H1 (cell line): ENCODE measurements around the gene USP49. TPM values are rescaled to one million over a fixed set of nuclear protein-coding genes. Genes with fewer than 3 reads are reported as not detected.

Source experiments
- CTCF ChIA-PET: fragments of 300-600 bp; sonication (Branson Sonifier 250); formaldehyde crosslinking; loops from one replicate; lab custom pipeline; 2021; ENCODE audit not compliant: partially characterized antibody; lab: Charles Lee
- POLR2A ChIA-PET: fragments of 300-600 bp; sonication (Branson Sonifier 250); formaldehyde crosslinking; loops from one replicate; lab custom pipeline; 2021; ENCODE audit warnings: inconsistent platforms; ENCODE audit not compliant: partially characterized antibody; lab: Charles Lee
- DNase-seq, 2 experiments: peaks; one replicate each; pipeline versions ENCODE4 v3.0.0 to v3.0.0-alpha.2; 2010 to 2022; ENCODE audit warnings: low spot score in 2 of 2, low read depth in 1 of 2, mixed read lengths in 1 of 2
- FAIRE-seq: peaks from 2 replicates; lab custom pipeline; 2011; peaks lifted over from hg19 to GRCh38; lab: Jason Lieb, UNC
- H2AFZ ChIP-seq: 2 replicates; pipeline ENCODE4 v1.8.1; 2012; ENCODE audit warnings: low read length, inconsistent platforms
- H2AK5ac ChIP-seq: 2 replicates; pipeline ENCODE4 v1.6.1; 2013; ENCODE audit warnings: low read depth, low read length
- H2BK120ac ChIP-seq: replicated peaks from 2 replicates; pipeline ENCODE3; 2013; ENCODE audit warnings: low read depth, low read length, inconsistent platforms
- H2BK12ac ChIP-seq: 2 replicates; pipeline ENCODE4 v1.6.1; 2013; ENCODE audit warnings: low read depth, low read length
- H2BK15ac ChIP-seq: 2 replicates; pipeline ENCODE4 v1.6.1; 2013; ENCODE audit warnings: low read length
- H2BK20ac ChIP-seq: 2 replicates; pipeline ENCODE4 v1.6.1; 2013; ENCODE audit warnings: low read length
- H2BK5ac ChIP-seq: 2 replicates; pipeline ENCODE4 v1.6.1; 2013; ENCODE audit warnings: low read depth, low read length
- H3K14ac ChIP-seq: 2 replicates; pipeline ENCODE4 v1.6.1; 2013; ENCODE audit warnings: inconsistent platforms; ENCODE audit not compliant: insufficient read length
- H3K18ac ChIP-seq: 2 replicates; pipeline ENCODE4 v1.6.1; 2013; ENCODE audit warnings: low read length; ENCODE audit errors: extremely low read depth
- H3K23ac ChIP-seq: 2 replicates; pipeline ENCODE4 v1.6.1; 2013; ENCODE audit warnings: inconsistent platforms; ENCODE audit not compliant: insufficient read length
- H3K23me2 ChIP-seq: 2 replicates; pipeline ENCODE4 v1.6.1; 2013; ENCODE audit warnings: low read depth, low read length
- H3K27ac ChIP-seq: 2 replicates; pipeline ENCODE4 v1.6.1; 2011; ENCODE audit warnings: low read depth, low read length, inconsistent platforms
- H3K27me3 ChIP-seq, 4 experiments: replicated peaks in 1 of 4; 1 replicate in 1 of 4; 2 replicates in 3 of 4; pipeline versions ENCODE4 v1.6.1 to v1.8.1; 2011 to 2013; ENCODE audit warnings: low read length in 3 of 4, mild to moderate bottlenecking in 3 of 4, inconsistent platforms in 2 of 4, mixed read lengths in 2 of 4, moderate library complexity in 1 of 4; ENCODE audit not compliant: control insufficient read depth in 3 of 4, insufficient read depth in 3 of 4; ENCODE audit errors: extremely low read depth in 1 of 4
- H3K36me3 ChIP-seq, 4 experiments: 2 replicates each; pipeline versions ENCODE4 v1.6.1 to v1.8.1; 2011 to 2013; ENCODE audit warnings: mild to moderate bottlenecking in 4 of 4, low read length in 3 of 4, moderate library complexity in 2 of 4, control low read depth in 1 of 4, inconsistent platforms in 1 of 4; ENCODE audit not compliant: insufficient read depth in 4 of 4, control insufficient read depth in 2 of 4
- H3K4ac ChIP-seq: replicated peaks from 2 replicates; pipeline ENCODE3; 2013; ENCODE audit warnings: low read length, low read depth, mixed read lengths, inconsistent platforms; ENCODE audit not compliant: insufficient read length
- H3K4me1 ChIP-seq, 4 experiments: replicated peaks in 1 of 4; 1 replicate in 1 of 4; 2 replicates in 3 of 4; pipeline versions ENCODE4 v1.6.1 to v1.8.1; 2011 to 2013; ENCODE audit warnings: low read length in 3 of 4, inconsistent platforms in 2 of 4, mixed read lengths in 1 of 4; ENCODE audit not compliant: insufficient read depth in 4 of 4, control insufficient read depth in 3 of 4
- H3K4me2 ChIP-seq, 2 experiments: 2 replicates each; pipeline versions ENCODE4 v1.6.1 to v1.8.1; 2011 to 2013; ENCODE audit warnings: low read depth in 2 of 2, low read length in 2 of 2, control low read depth in 1 of 2, inconsistent platforms in 1 of 2, mild to moderate bottlenecking in 1 of 2; ENCODE audit not compliant: insufficient read depth in 1 of 2
- H3K4me3 ChIP-seq, 4 experiments: fragments of 200-600, 300-600 bp in 1 of 4; sonication (generic), shearing (Covaris generic), sonication (Bioruptor Twin) in 1 of 4; 2 replicates each; pipeline versions ENCODE4 v1.5.1 to v1.8.1; 2011 to 2016; ENCODE audit warnings: low read length in 4 of 4, low read depth in 3 of 4, control low read depth in 2 of 4, inconsistent platforms in 2 of 4, mild to moderate bottlenecking in 2 of 4, mixed read lengths in 1 of 4, moderate library complexity in 1 of 4; ENCODE audit not compliant: insufficient read depth in 2 of 4; ENCODE audit errors: extremely low read depth in 1 of 4
- H3K56ac ChIP-seq: replicated peaks from 2 replicates; pipeline ENCODE3; 2013; ENCODE audit warnings: low read depth, mild to moderate bottlenecking, mixed read lengths, low read length, inconsistent platforms; ENCODE audit not compliant: insufficient read length
- H3K79me1 ChIP-seq: 2 replicates; pipeline ENCODE4 v1.6.1; 2013; ENCODE audit warnings: low read depth, low read length, control low read depth
- H3K79me2 ChIP-seq, 2 experiments: 2 replicates each; pipeline versions ENCODE4 v1.6.1 to v1.8.1; 2012 to 2013; ENCODE audit warnings: low read length in 2 of 2, mild to moderate bottlenecking in 2 of 2, inconsistent platforms in 1 of 2; ENCODE audit not compliant: insufficient read depth in 2 of 2, control insufficient read depth in 1 of 2
- H3K9ac ChIP-seq, 4 experiments: replicated peaks in 1 of 4; 1 replicate in 1 of 4; 2 replicates in 3 of 4; pipeline versions ENCODE4 v1.6.1 to v1.8.1; 2011 to 2013; ENCODE audit warnings: low read depth in 3 of 4, low read length in 3 of 4, control low read depth in 2 of 4, mild to moderate bottlenecking in 2 of 4, moderate library complexity in 2 of 4, inconsistent platforms in 1 of 4; ENCODE audit errors: extremely low read depth in 1 of 4
- H3K9me3 ChIP-seq, 2 experiments: 2 replicates each; pipeline versions ENCODE4 v1.6.1 to v1.8.1; 2012 to 2013; ENCODE audit warnings: mild to moderate bottlenecking in 2 of 2, moderate library complexity in 2 of 2, control low read depth in 1 of 2, inconsistent platforms in 1 of 2, low read depth in 1 of 2, low read length in 1 of 2, mixed read lengths in 1 of 2; ENCODE audit not compliant: insufficient read depth in 2 of 2
- H4K20me1 ChIP-seq, 2 experiments: replicated peaks in 1 of 2; 2 replicates each; pipeline versions ENCODE3 to v1.8.1; 2011 to 2013; ENCODE audit warnings: inconsistent platforms in 2 of 2, low read length in 2 of 2, mild to moderate bottlenecking in 1 of 2; ENCODE audit not compliant: insufficient read depth in 2 of 2, control insufficient read depth in 1 of 2
- H4K5ac ChIP-seq: 2 replicates; pipeline ENCODE4 v1.6.1; 2013; ENCODE audit warnings: low read length, low read depth, mixed read lengths, inconsistent platforms; ENCODE audit not compliant: insufficient read length
- H4K8ac ChIP-seq: 2 replicates; pipeline ENCODE4 v1.8.0; 2013; ENCODE audit warnings: mild to moderate bottlenecking, moderate library complexity, low read length, inconsistent platforms; ENCODE audit not compliant: insufficient read depth; ENCODE audit errors: extremely low read depth
- H4K91ac ChIP-seq: replicated peaks from 2 replicates; pipeline ENCODE3; 2013; ENCODE audit warnings: low read length, mixed read lengths, inconsistent platforms; ENCODE audit not compliant: insufficient read length
- CEBPB ChIP-seq: IDR thresholded peaks from 2 replicates; pipeline ENCODE4 v1.6.1; 2012; ENCODE audit warnings: low read depth, low read length
- GTF2F1 ChIP-seq: IDR thresholded peaks from 2 replicates; pipeline ENCODE4 v1.6.1; 2012; ENCODE audit warnings: low read depth, low read length, improper control_type of control experiment, borderline replicate concordance
- KDM4A ChIP-seq: IDR thresholded peaks from one replicate; pipeline ENCODE4 v1.7.1; 2012; ENCODE audit warnings: low read depth, mild to moderate bottlenecking, moderate library complexity, low read length, inconsistent platforms; ENCODE audit not compliant: severe bottlenecking
- MAX ChIP-seq: IDR thresholded peaks from 2 replicates; pipeline ENCODE4 v1.6.1; 2012; ENCODE audit warnings: inconsistent platforms
- RAD21 ChIP-seq, 2 experiments: IDR thresholded peaks in 1 of 2; conservative IDR thresholded peaks in 1 of 2; 2 replicates each; pipeline ENCODE4 v1.6.1; 2011; ENCODE audit warnings: low read depth in 2 of 2, low read length in 2 of 2, improper control_type of control experiment in 1 of 2, inconsistent platforms in 1 of 2, mild to moderate bottlenecking in 1 of 2, moderate library complexity in 1 of 2
- RFX5 ChIP-seq: IDR thresholded peaks from 2 replicates; pipeline ENCODE4 v1.6.1; 2011; ENCODE audit warnings: low read depth, low read length, improper control_type of control experiment, borderline replicate concordance
- SAP30 ChIP-seq: fragments of 300-600 bp; sonication (generic); IDR thresholded peaks from 2 replicates; pipeline ENCODE4 v1.7.1; 2012; ENCODE audit warnings: low read length, moderate library complexity, mild to moderate bottlenecking, inconsistent platforms; ENCODE audit not compliant: insufficient read depth, insufficient replicate concordance
- SUZ12 ChIP-seq: fragments of 200-600 bp; sonication (generic); IDR thresholded peaks from 2 replicates; pipeline ENCODE4 v1.6.1; 2012; ENCODE audit warnings: mild to moderate bottlenecking, inconsistent platforms, low read length, moderate library complexity, mixed read lengths
- TEAD4 ChIP-seq: IDR thresholded peaks from 2 replicates; pipeline ENCODE4 v1.6.1; 2012; ENCODE audit warnings: low read depth, low read length, inconsistent platforms, mixed read lengths
- WGBS, 2 experiments: shearing (Covaris generic) in 1 of 2; methylation state at CpG; one replicate each; pipeline versions ENCODE4 v1.1.6 to v1.1.7; 2013 to 2015; ENCODE audit warnings: low lambda C conversion rate in 2 of 2, mixed read lengths in 2 of 2, inconsistent platforms in 1 of 2, low coverage in 1 of 2, missing lambda C conversion rate in 1 of 2; ENCODE audit not compliant: insufficient replicate concordance in 2 of 2, insufficient coverage in 1 of 2, insufficient read length in 1 of 2; ENCODE audit errors: extremely low coverage in 1 of 2, missing lambda C conversion rate in 1 of 2; 5-methylcytosine and 5-hydroxymethylcytosine counted together
- polyA plus RNA-seq, 7 experiments: library from polyadenylated mRNA; depleted of rRNA in 3 of 7; stranded (reverse) in 5 of 7; unstranded in 2 of 7; fragments of >200 nt in 5 of 7; fragments of 200-250 nt in 2 of 7; gene quantifications; 1 replicate in 5 of 7; 2 replicates in 1 of 7; 4 replicates in 1 of 7; pipeline versions ENCODE4 v1.2.1 to v1.2.3, GENCODE V29; 2011 to 2013; ENCODE audit warnings: missing spikeins in 2 of 7, mixed read lengths in 2 of 7
- total RNA-seq: library from RNA; stranded (reverse); fragmentation: NEBNext Ultra II Directional; extraction: Animal tissue kit (Norgen Biotek cat#: 25700); gene quantifications from 2 replicates; pipeline ENCODE4 v1.2.1, GENCODE V29; 2021

The USP49 gene
- total and polyA plus RNA-seq, 2 of the 8 experiments (the other 6 are each of a cell fraction or from before 2014, with no cell fraction given): 6.9 to 24.4 TPM

GRCh38 chr6:41939848-41940758 is 44.9 kb upstream of the USP49 start:
- H3K9ac ChIP-seq: peak overlapping the region in 1 of 4 experiments; percentile 35; a peak in 1 of 7 replicates
- no peak for TF ChIP-seq TEAD4
- no peak for TF ChIP-seq RFX5
- TF ChIP-seq RAD21 (IDR thresholded peaks at IDR 0.05 in 1 of 2, conservative IDR thresholded peaks at IDR 0.05 in 1 of 2; ENCODE audit: low read depth in 2 of 2, low read length in 2 of 2): no peak
- peak; percentile 11 for TF ChIP-seq SAP30
- TF ChIP-seq CEBPB: no peak
- TF ChIP-seq MAX: peak; percentile 50
- no peak for TF ChIP-seq SUZ12
- no peak for TF ChIP-seq KDM4A
- TF ChIP-seq GTF2F1: no peak

More at GRCh38 chr6:41939848-41940758, 44.9 kb upstream of the USP49 start:
- Histone ChIP-seq H2BK12ac (peak overlapping the region; percentile 99), H3K4me2 (peak overlapping the region; percentile 98 to 99), H3K56ac (peak overlapping the region; percentile 23), H4K91ac (peak overlapping the region; percentile 82), H3K23me2 (peaks cover 17% of the 10 kb centered on the region), H3K14ac (no peak overlapping the region), H4K5ac (no peak overlapping the region), H3K4me1 (peaks cover 6 to 31% (median 23%) of the 10 kb centered on the region in 4 experiments), H4K20me1 (no peaks in the 10 kb centered on the region), H3K18ac (peak overlapping the region; percentile 73), H3K27ac (no peak overlapping the region), H2BK15ac (peak overlapping the region; percentile 88; the same call in 1 of the 2 replicates), H3K9me3 (no peaks in the 10 kb centered on the region), H2AK5ac (peak overlapping the region; percentile 70; the same call in 1 of the 2 replicates), H3K4ac (peak overlapping the region; percentile 45), H3K23ac (no peak overlapping the region), H2BK5ac (peak overlapping the region; percentile 63; the same call in 1 of the 2 replicates), H3K79me1 (peaks cover 2% of the 10 kb centered on the region; the same call in 1 of the 2 replicates), H4K8ac (no peak overlapping the region; the same call in 1 of the 2 replicates), H3K79me2 (peaks cover 0 to 10% of the 10 kb centered on the region in 2 experiments; a peak in 1 of 4 replicates), H2AFZ (0 out of 2 replicates have a peak overlapping the region, but pooled peaks have one; percentile 15), H3K4me3 (peak overlapping the region; percentile 69 to 91 (median 84)), H2BK120ac (peak overlapping the region; percentile 16), H2BK20ac (peak overlapping the region; percentile 75; the same call in 1 of the 2 replicates), H3K27me3 (no peaks in the 10 kb centered on the region), H3K36me3 (peaks cover 0 to 9% (median under 1%) of the 10 kb centered on the region in 4 experiments; a peak in 3 of 8 replicates)
- WGBS, 2 experiments: 6% methylated on average over 26 of the region's 27 CpGs; no CpG with 5 or more reads in 1 of the 2 experiments
- POLR2A ChIA-PET: interaction anchor here (1.0 to 16.6 kb wide), 14 partner anchors 9 to 105 kb away, joined by 3 to 235 read pairs (median 6); partner anchors contain the start of genes BYSL, MED20, TAF8 and USP49
- DNase-seq (peak in 1 of 2 experiments; percentile 63), FAIRE-seq (no peak)
- CTCF ChIA-PET: interaction anchor here (0.6 to 13.7 kb wide), 22 partner anchors 13 to 607 kb away, joined by 3 to 219 read pairs (median 4); partner anchors contain the start of genes BYSL, MED20, NCR2 and TAF8
